Endothelial cell of umbilical vein (primary cell): ENCODE results near the gene ZC3H6. TPM values are rescaled to one million over a fixed set of nuclear protein-coding genes. Genes with fewer than 3 reads are reported as not detected.
A peak's percentile ranks its signal among the peaks of the same experiment; 100 is the strongest.

ENCODE experiments used
- BruUV-seq: library from RNA; stranded (reverse); fragments of 400-500 nt; replicated peaks from 2 replicates; lab custom pipeline; 2021; lab: Mats Ljungman, UMichigan
- CTCF ChIA-PET: fragments of 300-600, 350-600 bp; sonication (Branson Sonifier 250); formaldehyde crosslinking; loops from one replicate; lab custom pipeline; 2021; ENCODE audit warnings: antibody characterized with exemption, inconsistent platforms; lab: Charles Lee
- POLR2A ChIA-PET: fragments of 300-600, 350-600 bp; sonication (Branson Sonifier 250); formaldehyde crosslinking; loops from one replicate; lab custom pipeline; 2021; ENCODE audit warnings: antibody characterized with exemption, inconsistent platforms; lab: Charles Lee
- DNase-seq: peaks from one replicate; pipeline ENCODE4 v3.0.0-alpha.2; 2011; ENCODE audit warnings: low read depth, low spot score
- FAIRE-seq: peaks from 2 replicates; lab custom pipeline; 2011; peaks lifted over from hg19 to GRCh38; lab: Jason Lieb, UNC
- H2AFZ ChIP-seq: 2 replicates; pipeline ENCODE4 v1.6.0; 2012; ENCODE audit warnings: low read depth, low read length, control low read depth, inconsistent platforms
- H3K27ac ChIP-seq: 2 replicates; pipeline ENCODE4 v1.5.1; 2011; ENCODE audit warnings: low read depth, mild to moderate bottlenecking, control low read depth, low read length, moderate library complexity; ENCODE audit not compliant: insufficient read depth
- H3K27me3 ChIP-seq, 2 experiments: 2 replicates each; pipeline versions ENCODE4 v1.6.0 to v1.6.1; 2011; ENCODE audit warnings: low read length in 2 of 2, mixed read lengths in 1 of 2; ENCODE audit not compliant: control insufficient read depth in 2 of 2, insufficient read depth in 2 of 2
- H3K36me3 ChIP-seq, 2 experiments: 2 replicates in 1 of 2; 3 replicates in 1 of 2; pipeline ENCODE4 v1.5.1; 2011; ENCODE audit warnings: low read length in 2 of 2, mild to moderate bottlenecking in 1 of 2, moderate library complexity in 1 of 2; ENCODE audit not compliant: control insufficient read depth in 2 of 2, insufficient read depth in 2 of 2; ENCODE audit errors: extremely low read depth in 1 of 2
- H3K4me1 ChIP-seq: 3 replicates; pipeline ENCODE4 v1.5.1; 2011; ENCODE audit warnings: mild to moderate bottlenecking, low read length; ENCODE audit not compliant: control insufficient read depth, insufficient read depth; ENCODE audit errors: extremely low read depth
- H3K4me2 ChIP-seq: 2 replicates; pipeline ENCODE4 v1.6.1; 2011; ENCODE audit warnings: low read length, control low read depth, mixed read lengths; ENCODE audit not compliant: insufficient read depth
- H3K4me3 ChIP-seq, 3 experiments: fragments of 200-600 bp in 1 of 3; sonication (generic), shearing (Covaris generic) in 1 of 3; replicated peaks in 1 of 3; 2 replicates each; pipeline ENCODE4 v1.5.1; 2011 to 2016; ENCODE audit warnings: control low read depth in 3 of 3, low read length in 3 of 3, mild to moderate bottlenecking in 2 of 3, inconsistent platforms in 1 of 3, low read depth in 1 of 3, moderate library complexity in 1 of 3; ENCODE audit not compliant: insufficient read depth in 1 of 3
- H3K79me2 ChIP-seq: 2 replicates; pipeline ENCODE4 v1.6.0; 2012; ENCODE audit warnings: low read length, inconsistent platforms; ENCODE audit not compliant: control insufficient read depth, insufficient read depth
- H3K9ac ChIP-seq: replicated peaks from 2 replicates; pipeline ENCODE3; 2011; ENCODE audit warnings: low read length, control low read depth; ENCODE audit not compliant: insufficient read depth; ENCODE audit errors: extremely low read depth
- H3K9me1 ChIP-seq: replicated peaks from 3 replicates; pipeline ENCODE4 v1.6.0; 2011; ENCODE audit warnings: mild to moderate bottlenecking, low read length; ENCODE audit not compliant: control insufficient read depth, insufficient read depth; ENCODE audit errors: extremely low read depth
- H3K9me3 ChIP-seq: replicated peaks from 2 replicates; pipeline ENCODE4 v1.5.1; 2012; ENCODE audit warnings: low read length, inconsistent platforms; ENCODE audit not compliant: control insufficient read depth, insufficient read depth
- H4K20me1 ChIP-seq: replicated peaks from 2 replicates; pipeline ENCODE3; 2011; ENCODE audit warnings: mild to moderate bottlenecking, low read length; ENCODE audit not compliant: control insufficient read depth, insufficient read depth; ENCODE audit errors: extremely low read depth
- EZH2 ChIP-seq: IDR thresholded peaks from 2 replicates; pipeline ENCODE4 v1.6.1; 2012; ENCODE audit warnings: borderline replicate concordance, low read depth, mild to moderate bottlenecking, moderate library complexity, low read length, inconsistent platforms; ENCODE audit not compliant: severe bottlenecking
- FOS ChIP-seq: IDR thresholded peaks from 2 replicates; pipeline ENCODE4 v1.6.1; 2011; ENCODE audit warnings: mild to moderate bottlenecking, low read length, moderate library complexity, borderline replicate concordance; ENCODE audit not compliant: insufficient read depth
- GATA2 ChIP-seq: IDR thresholded peaks from 2 replicates; pipeline ENCODE4 v1.7.0; 2011; ENCODE audit warnings: low read depth, mild to moderate bottlenecking, moderate library complexity, mixed read lengths, low read length; ENCODE audit not compliant: insufficient read length, insufficient read depth
- JUN ChIP-seq: IDR thresholded peaks from 2 replicates; pipeline ENCODE4 v1.6.1; 2011; ENCODE audit warnings: borderline replicate concordance, low read depth; ENCODE audit not compliant: insufficient read length, insufficient read depth
- MYC ChIP-seq: IDR thresholded peaks from one replicate; pipeline ENCODE4 v1.6.1; 2011; ENCODE audit warnings: mild to moderate bottlenecking, low read depth, low read length
- POLR2A ChIP-seq: IDR thresholded peaks from 2 replicates; pipeline ENCODE4 v1.6.1; 2012; ENCODE audit warnings: low read depth, mild to moderate bottlenecking, control low read depth, low read length
- POLR2AphosphoS5 ChIP-seq: IDR thresholded peaks from 2 replicates; pipeline ENCODE4 v1.6.1; 2012; ENCODE audit warnings: low read depth, mild to moderate bottlenecking, control low read depth, low read length, moderate library complexity; ENCODE audit not compliant: insufficient read depth
- dilution Hi-C: fragments of 300-500 bp; cut with MboI; formaldehyde crosslinking; loops from one replicate; pipeline ENCODE4 v1.15.0; 2019; ENCODE audit warnings: low sequenced_read_pairs; ENCODE audit not compliant: extremely low pct_ligation_motif_present
- intact Hi-C: fragments of 100-400 bp; cut with micrococcal nuclease; formaldehyde crosslinking; loops from one replicate; pipeline ENCODE4 v1.10.0; 2022
- polyA plus RNA-seq, 4 experiments: library from polyadenylated mRNA; depleted of rRNA in 3 of 4; stranded (reverse) in 3 of 4; unstranded in 1 of 4; fragments of >200 nt; gene quantifications; 2 replicates each; pipeline versions ENCODE4 v1.2.1 to v1.2.3, GENCODE V29; 2011 to 2012; ENCODE audit warnings: missing spikeins in 1 of 4
- total RNA-seq: library from RNA; stranded (reverse); gene quantifications from 2 replicates; pipeline ENCODE4 v1.2.3, GENCODE V29; 2021
- TF ChIP-seq, protein P1 (sequence below): IDR thresholded peaks from 2 replicates; pipeline ENCODE4 v1.6.1; 2011; ENCODE audit not compliant: insufficient read depth, insufficient read length
- TF ChIP-seq, protein P2 (sequence below), 2 donors: IDR thresholded peaks; 1 replicate in 1 of 2; 2 replicates in 1 of 2; pipeline ENCODE4 v1.5.1; 2011; ENCODE audit warnings: low read length in 2 of 2, mild to moderate bottlenecking in 2 of 2, moderate library complexity in 2 of 2, control low read depth in 1 of 2, inconsistent platforms in 1 of 2, low read depth in 1 of 2; ENCODE audit not compliant: insufficient read depth in 1 of 2; ENCODE audit errors: extremely low read depth in 1 of 2

The ZC3H6 gene
- total and polyA plus RNA-seq, 2 donors (not counting 3 experiments of a cell fraction or from before 2014, with no cell fraction given): 0.46 to 3.0 TPM

DNA sequence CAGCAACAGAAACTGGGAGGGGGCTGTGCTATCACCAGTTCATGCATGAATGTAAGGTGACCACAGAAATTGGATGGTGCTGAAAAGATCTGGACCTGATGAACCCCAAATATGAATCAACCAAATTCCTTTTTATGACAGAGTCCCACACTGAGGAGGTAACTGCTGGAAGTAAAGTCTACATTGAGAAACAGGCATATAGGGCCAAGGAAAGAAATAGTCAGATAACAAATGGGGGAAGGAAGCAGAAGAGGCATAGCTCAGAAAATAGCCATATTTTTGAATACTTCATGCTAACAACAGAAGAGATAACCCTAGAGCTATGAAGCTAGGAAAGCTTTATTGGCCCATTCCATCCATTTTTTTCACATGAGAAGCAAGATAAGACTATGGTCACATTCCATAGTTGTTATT, 25.8 kb downstream of the ZC3H6 start:
- POLR2A ChIA-PET: no interaction called here
- BruUV-seq: no TSS peak
- no peaks in the 10 kb centered on the region for H3K9me3 ChIP-seq
- H3K36me3 ChIP-seq: no peaks in the 10 kb centered on the region
- no peaks in the 10 kb centered on the region for H3K79me2 ChIP-seq
- H3K27me3 ChIP-seq: no peaks in the 10 kb centered on the region
- peak overlapping the region; percentile 6 for H3K9ac ChIP-seq
- peak overlapping the region; percentile 73 for H2AFZ ChIP-seq
- H4K20me1 ChIP-seq: no peaks in the 10 kb centered on the region
- H3K4me2 ChIP-seq: peak overlapping the region; percentile 61
- peak overlapping the region; percentile 73 for H3K27ac ChIP-seq
- dilution Hi-C loops (no loop called here), intact Hi-C loops (loop anchor here (2.0 kb wide), 1 partner anchor 24 kb away; no protein-coding TSS in a partner anchor)
- CTCF ChIA-PET: interaction anchor here (1.3 to 2.9 kb wide), 4 partner anchors 8 to 41 kb away, joined by 5 to 12 read pairs (median 8); no protein-coding TSS in a partner anchor
- no peak overlapping the region for H3K4me3 ChIP-seq
- FAIRE-seq (peak; percentile 76), DNase-seq (peak; percentile 85)
- no peaks in the 10 kb centered on the region for H3K9me1 ChIP-seq
- H3K4me1 ChIP-seq: peaks cover 28% of the 10 kb centered on the region
- TF ChIP-seq, protein P1, sequence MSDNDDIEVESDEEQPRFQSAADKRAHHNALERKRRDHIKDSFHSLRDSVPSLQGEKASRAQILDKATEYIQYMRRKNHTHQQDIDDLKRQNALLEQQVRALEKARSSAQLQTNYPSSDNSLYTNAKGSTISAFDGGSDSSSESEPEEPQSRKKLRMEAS: no peak
- TF ChIP-seq, protein P2, sequence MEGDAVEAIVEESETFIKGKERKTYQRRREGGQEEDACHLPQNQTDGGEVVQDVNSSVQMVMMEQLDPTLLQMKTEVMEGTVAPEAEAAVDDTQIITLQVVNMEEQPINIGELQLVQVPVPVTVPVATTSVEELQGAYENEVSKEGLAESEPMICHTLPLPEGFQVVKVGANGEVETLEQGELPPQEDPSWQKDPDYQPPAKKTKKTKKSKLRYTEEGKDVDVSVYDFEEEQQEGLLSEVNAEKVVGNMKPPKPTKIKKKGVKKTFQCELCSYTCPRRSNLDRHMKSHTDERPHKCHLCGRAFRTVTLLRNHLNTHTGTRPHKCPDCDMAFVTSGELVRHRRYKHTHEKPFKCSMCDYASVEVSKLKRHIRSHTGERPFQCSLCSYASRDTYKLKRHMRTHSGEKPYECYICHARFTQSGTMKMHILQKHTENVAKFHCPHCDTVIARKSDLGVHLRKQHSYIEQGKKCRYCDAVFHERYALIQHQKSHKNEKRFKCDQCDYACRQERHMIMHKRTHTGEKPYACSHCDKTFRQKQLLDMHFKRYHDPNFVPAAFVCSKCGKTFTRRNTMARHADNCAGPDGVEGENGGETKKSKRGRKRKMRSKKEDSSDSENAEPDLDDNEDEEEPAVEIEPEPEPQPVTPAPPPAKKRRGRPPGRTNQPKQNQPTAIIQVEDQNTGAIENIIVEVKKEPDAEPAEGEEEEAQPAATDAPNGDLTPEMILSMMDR (IDR thresholded peaks at IDR 0.05; ENCODE audit: extremely low read depth in 1 of 2, insufficient read depth in 1 of 2, low read depth in 1 of 2, low read length in 2 of 2): no peak
- TF ChIP-seq GATA2 (peak; percentile 83), MYC (no peak), POLR2A (peak; percentile 48), EZH2 (no peak), POLR2AphosphoS5 (peak; percentile 19), FOS (no peak), JUN (peak; percentile 48)
